Suppressor macrophage treated with lipopolysaccharide for 4 hours (primary cell): ENCODE results near the gene SERINC2.
"Not testable (repeated sequence)": the region's sequence is repeated elsewhere in the genome, so short reads cannot be mapped to it uniquely, and the experiment has no call there.

Source experiments
- DNase-seq: peaks from one replicate; pipeline ENCODE4 v3.0.0-alpha.2; 2020

The SERINC2 gene

DNA sequence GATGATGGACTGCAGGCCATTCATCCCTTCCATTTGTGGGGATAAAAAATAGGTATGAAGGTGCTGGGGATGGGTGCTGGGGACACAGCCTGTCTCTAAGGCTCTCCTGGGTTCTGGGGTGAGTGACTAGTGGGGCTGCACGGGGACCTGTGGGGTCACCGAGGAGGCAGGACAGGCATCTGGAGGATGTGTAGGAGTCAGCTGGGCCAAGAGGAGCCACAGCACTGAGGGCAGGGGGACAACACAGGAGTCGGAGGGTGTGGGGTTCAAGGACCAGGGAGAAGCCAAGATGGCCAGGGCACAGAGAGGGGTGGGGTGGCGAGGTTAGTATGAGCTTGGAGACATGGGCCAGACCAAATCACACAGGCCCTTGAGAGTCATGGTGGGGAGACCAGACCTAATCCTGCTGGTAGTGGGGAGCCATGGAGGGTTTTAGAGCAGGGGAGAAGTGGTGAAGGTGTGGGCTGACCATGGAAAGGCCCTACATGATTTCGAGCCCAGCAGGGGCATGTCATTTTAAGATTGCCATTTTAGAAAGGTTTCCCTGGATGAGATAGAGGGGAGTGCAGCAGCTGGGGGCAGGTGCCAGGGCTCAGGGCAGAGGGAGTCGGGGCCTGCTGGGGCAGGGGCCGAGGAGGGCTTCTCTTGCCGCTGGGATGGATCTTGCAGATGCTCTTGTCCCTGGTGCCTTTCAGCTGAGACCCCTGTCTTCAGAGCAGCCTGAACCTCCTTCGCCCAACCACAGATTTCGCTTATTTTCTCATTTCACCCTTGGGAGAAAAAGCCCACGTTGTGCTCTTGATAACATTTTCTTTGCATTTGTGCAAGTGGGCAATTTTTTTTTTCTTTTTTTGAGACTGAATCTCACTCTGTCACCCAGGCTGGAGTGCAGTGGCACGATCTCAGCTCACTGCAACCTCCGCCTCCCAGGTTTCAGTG lies 22.7 kb downstream of the SERINC2 start:
- no peak for DNase-seq

DNA sequence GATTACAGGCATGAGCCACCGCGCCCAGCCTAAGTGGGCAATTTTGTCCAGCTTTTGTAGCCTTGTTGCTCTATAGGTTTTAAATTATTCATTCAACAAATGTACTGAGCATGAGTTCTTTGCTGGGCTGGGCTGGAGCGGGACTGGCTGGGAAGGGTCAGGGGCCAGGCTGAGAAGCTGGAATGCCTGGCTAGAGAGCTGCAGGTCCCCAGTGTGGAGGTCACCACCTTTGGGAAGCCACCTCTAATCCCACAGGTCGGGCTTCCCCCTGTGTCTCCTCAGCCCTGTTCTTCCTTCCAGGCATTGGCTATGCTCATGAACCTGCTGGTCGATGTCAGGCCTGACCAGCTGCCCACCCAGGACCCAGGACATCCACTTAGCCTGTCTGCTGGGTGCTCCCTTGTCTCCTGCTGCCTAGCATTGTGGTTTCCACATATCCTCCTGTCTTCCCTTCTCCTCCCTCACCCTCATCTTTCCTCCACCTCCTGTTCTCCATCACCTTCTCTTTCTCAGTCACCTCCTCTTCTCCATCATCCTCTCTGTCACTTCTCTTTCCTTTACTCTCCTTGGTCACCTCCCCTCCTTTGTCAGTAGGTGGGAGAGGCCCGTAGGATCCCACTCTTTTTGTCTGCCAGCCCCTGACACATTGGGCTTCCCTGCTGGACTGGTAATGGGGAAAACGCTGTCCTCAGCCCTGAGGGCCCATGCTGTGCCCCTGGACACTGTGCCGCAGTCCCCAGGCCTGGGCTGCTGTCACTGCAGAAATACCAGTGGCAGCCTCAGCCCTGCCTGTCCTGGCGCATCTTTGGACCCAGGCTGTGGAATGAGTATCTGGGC lies 23.8 kb downstream of the SERINC2 start:
- DNase-seq = no peak

DNA sequence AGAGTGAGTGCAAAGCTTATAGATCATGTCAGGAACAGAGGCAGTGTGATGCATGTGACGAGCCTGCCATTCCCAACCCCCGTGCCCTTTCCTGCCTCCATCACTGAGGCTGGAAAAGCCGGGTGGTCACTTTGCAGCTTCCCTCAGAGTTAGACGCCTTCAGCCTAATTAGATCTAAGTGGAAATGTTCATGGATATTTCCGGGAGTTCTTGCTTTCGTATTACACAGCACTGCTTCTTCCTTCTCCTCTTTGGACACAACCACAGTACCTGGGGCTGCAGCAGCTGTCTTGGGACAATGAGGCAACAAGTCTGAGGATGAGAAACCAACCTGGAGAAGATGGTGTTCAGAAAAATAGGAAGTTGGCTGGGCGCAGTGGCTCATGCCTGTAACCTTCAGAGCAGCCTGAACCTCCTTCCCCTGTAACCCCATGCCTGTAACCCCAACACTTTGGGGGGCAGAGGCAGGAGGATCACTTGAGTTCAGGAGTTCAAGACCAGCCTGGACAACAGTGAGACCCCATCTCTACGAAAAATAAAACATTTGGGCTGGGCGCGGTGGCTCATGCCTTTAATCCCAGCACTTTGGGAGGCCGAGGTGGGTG lies 24.5 kb downstream of the SERINC2 start:
- no peak for DNase-seq

DNA sequence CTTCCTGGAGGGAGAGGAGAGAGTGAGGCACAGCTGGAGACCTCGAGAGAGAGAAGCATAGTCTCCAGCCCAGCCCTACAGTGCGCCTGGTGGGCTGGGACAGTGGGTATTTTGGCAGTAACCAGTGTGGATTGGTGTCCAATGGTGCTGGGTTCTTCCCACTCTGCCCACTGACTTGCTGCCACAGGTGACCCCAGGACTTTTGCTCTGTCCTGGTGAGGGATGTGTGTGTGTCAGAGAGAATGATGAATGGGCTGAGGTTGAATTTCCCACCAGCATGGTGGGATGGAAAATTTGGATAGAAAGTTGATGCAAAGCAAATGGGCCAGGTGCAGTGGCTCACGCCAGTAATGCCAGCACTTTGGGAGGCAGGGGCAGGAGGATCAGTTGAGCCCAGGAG lies 26.3 kb downstream of the SERINC2 start:
- no peak for DNase-seq

DNA sequence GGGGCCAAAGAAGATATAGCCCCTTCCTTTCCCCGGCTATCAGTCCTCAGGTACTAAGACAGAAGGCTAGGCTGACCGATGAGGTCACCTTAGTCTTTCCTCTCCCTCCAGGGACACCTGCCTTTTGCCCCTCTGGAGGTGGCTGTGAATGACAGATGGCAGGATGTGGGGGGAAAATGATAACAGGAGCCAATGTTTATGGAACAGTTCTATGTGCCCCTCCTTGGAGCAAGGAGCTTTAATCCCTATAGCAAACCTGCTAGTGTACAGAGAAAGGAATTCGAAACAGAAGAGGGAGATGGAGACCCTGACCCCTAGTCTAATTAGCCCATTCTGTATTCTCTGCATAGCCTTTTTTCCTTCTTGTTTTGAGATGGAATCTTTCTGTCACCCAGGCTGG lies 28.1 kb downstream of the SERINC2 start:
- no peak for DNase-seq

DNA sequence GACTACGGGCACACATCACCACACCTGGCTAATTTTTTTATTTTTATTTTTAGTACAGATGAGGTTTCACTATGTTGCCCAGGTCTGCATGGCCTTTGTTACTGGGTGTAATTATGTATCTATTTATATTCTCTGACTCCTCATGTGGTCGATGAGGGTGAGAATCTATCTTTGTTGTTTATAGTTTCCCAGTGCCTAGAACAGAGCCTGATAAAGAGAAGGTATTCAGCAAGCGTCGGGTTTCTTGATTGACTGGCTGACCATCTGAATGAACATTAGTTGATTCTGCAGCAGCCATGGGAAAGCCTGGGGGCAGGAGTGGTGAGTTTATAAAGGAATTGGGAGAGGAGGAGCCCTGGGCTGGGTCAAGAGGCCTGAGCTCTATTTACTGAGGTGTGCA lies 28.5 kb downstream of the SERINC2 start:
- no peak for DNase-seq

DNA sequence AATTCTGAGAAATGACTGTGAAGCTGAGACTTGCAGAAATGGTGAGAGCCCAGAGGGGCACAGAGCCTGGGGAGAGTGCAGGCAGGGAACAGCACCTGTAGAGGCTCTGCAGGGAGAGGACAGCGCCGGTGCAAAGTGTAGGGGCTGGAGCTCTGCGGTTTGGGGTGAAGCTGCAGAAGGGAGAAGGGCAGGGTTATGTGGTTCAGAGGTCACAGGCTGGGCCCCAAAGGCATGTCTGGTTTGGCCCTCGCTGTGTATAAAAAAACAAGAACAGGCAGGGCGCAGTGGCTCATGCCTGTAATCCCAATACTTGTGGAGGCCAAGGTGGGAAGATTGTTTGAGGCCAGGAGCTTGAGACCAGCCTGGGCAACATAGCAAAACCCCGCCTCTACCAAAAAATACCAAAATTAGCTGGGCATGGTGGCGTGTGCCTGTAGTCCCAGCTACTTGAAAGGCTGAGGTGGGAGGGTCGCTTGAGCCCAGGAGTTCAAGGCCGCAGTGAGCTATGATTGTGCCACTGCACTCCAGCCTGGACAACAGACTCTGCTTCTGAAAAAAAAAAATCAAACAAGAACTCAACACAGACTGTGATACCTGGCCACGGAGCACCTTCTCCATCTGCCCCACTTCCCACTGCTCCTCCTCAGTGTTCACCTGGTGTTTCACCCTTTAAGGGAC lies 29.1 kb downstream of the SERINC2 start:
- no peak for DNase-seq

DNA sequence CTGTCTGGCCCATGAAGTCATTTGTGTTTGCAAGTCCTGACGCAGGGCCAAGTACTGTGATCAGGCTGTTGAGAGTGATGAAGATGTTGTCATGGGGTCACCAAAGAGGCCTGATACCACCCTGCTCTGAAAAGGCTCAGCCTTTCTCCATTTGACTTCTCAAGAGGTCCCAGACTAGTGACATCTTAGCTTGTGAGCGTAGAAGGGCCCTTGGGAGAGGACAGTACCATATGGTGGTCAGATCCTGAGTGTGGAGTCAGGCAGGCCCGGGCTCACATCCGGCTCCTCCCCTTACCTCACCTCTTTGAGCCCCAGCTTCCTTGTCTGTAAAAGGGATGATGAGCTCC lies 29.6 kb downstream of the SERINC2 start:
- DNase-seq = no peak

DNA sequence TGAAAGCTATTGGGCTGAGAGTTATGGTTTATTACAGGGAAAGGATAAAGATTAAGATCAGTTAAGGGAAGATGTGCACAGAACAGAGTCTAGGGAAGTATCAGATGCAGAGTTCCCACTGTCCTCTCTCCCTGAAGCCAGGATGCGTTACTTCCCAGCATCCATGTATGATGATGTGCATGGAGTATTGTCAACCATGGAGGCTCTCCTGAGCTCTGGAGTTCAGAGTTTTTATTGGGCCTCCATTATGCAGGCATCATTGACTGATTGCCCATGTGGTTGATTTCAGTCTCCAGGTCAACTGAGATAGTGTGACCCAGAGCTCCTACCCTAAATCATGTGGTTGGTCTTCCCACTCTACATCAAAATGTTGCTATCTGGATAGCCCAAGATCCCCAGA lies 30.7 kb downstream of the SERINC2 start:
- no peak for DNase-seq

DNA sequence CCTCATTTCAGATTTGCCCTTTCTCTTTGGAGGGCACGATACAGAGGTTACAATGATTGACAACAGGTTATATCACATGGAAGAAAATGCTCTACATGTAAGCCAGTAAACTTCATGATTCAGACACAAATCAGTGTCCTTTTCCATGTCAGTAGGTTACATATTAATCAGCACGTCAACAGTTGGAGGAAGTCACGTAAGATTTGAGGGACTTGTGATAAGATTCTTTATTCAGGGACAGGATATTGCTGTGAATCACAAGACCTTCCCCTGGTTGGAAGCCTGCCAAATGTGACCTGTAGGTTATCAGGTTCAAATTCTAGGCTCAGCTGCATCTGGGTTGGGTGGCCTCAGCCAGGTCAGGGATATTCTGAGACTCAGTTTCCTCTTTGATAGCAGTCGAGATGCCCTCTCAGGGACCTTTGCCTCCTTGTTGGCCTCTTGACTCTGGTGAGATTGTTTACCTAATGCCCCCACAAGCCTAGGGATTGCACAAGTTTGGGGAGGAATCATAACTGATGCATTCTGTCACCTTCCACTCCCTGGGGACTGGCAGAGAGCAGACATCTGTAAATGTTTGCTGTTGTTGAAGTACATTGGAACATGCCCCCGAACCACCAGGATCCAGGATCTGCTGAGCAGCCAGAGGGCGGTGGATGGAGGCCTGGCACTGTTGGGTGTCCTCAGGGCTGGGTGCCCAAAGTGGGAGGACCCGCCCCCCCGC lies 31.9 kb downstream of the SERINC2 start:
- DNase-seq = peak; percentile 25

DNA sequence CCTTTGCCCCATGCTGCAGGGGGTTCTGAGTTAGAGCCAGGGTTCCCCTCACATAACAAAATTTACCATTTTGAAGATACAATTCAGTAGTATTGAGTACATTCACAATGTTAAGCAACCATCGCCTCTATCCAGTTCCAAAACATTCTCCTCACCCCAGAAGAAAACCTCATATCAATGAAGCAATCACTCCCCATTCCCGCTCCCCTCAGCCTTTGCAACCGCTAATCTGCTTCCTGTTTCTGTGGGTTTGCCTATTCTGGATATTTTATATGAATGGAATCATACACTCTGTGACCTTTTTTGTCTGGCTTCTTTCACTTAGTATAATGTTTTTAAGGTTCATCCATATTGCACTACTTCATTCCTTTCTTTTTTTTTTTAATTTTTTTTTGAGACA lies 32.9 kb downstream of the SERINC2 start:
- DNase-seq = peak; percentile 28

DNA sequence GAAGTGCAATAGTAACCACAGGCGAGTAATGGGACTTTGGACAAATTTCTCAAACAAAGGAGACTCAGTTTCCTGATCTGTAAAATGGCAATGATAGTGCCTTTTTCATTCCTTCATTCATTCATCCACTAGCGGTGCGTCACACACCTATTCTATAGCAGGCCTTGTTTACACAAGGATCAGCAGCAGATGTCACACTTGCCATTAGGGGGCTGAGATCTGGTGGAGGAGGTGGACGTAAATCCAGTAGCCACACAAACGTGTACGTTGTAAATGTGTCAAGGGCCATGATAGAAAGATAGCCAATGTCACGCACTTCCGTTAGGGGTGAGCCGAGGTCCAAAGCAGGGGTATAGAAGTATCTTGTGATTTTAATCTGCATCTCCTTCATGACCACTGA lies 34.2 kb downstream of the SERINC2 start:
- DNase-seq = no peak

DNA sequence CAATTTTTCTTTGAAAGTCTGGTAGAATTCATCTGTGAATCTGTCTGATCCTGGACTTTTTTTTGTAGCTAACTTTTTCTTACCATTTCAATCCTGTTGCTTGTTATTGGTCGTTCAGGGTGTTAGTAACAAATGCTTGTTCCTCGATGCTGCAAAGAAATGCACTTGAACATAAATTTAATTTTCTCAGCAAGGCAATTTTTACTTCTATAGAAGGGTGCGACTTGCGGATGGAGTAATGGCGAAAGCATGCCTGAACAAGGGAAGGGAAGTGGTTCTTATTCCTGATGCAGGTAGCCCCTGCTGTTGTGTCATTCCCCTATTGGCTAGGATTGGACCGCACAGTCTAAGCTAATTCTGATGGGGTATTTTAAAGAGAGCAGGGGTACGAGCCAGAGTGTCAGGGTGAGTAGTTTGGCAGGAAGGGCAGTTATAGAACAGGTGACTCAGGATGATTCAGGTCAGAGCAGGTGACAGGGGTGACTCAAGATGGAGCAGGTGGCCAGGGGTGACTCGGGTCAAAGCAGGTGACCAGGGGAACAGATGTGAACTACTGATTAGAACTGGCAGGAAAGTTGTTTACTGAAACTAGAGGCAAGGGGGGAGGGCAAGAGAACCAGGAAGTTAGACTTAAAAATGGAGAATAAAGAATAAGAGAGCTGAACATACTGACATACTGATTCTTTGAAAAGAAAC lies 40.5 kb downstream of the SERINC2 start:
- DNase-seq = no peak

DNA sequence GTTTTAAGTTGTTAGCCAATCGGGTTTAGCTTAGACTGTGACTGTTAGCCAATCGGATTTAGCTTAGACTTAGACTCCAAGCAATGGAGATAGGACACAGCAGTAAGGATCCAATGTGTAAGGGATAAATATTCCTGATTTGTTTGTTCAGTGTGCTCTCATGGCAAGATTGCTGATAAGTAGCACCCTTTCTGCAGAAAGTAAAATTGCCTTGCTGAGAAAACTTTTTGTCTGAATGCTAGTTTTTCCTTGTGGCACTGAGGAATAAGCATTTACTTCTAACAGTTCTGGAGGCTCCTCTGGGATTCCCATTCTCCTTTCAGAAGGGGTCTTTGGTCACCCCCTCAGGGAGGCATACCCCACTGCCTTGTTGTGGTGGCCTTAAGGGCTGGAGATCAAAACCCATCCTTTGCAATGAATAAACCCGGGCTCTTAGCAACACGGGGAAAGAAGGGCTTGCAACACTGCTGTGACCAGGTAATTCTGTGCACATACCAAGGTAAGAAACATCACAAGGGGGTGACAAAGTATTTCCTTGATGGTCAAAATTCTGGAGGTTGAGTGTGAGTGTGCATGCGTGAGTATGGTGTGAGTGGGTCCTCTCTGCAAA lies 45.4 kb downstream of the SERINC2 start:
- no peak for DNase-seq

DNA sequence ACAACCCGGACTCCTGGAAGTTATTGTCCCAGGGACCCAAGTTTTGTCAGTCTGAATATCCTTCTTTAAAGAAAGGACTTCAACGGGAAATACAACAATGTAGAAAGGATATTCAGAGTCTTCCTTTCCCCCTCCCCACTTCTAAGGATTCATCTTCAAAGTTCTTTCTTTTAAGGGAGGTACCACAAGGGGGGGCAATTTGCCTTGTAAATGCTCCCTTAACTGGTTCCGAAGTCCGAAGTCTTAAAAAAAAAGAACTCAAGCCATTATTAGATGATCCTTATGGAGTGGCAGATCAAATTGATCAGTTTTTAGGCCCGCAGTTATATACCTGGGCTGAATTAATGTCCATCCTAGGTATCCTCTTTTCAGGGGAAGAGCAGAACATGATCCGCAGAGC lies 47.0 kb downstream of the SERINC2 start:
- DNase-seq = no peak

DNA sequence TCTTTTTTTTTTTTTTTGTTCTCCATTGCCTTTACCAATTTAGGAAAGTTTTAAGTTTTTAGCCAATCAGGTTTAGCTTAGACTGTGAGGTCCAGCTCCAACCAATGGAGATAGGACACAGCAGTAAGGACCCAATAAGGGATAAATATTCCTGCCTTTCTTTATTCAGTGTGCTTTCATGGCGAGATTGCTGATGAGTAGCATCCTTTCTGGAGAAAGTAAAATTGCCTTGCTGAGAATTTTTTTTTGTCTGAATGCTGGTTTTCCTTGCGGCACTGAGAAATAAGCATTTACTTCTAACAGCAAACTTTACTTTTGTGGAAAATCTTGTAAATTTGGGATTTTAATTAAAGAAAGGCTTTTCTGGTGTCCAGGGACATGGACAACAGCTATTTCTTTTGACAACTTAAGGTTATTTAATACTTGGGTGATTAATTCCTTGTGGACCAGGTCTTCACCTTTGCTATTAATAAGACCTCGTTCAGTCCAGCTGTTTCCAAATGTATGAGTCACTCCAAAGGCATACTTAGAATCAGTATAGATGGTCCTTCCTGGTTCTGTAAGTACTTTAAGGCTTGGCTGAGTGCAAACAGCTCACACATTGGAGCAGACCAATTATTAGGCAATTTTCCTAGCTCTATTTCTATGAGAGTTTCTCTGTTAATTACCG lies 54.1 kb downstream of the SERINC2 start:
- DNase-seq = no peak

DNA sequence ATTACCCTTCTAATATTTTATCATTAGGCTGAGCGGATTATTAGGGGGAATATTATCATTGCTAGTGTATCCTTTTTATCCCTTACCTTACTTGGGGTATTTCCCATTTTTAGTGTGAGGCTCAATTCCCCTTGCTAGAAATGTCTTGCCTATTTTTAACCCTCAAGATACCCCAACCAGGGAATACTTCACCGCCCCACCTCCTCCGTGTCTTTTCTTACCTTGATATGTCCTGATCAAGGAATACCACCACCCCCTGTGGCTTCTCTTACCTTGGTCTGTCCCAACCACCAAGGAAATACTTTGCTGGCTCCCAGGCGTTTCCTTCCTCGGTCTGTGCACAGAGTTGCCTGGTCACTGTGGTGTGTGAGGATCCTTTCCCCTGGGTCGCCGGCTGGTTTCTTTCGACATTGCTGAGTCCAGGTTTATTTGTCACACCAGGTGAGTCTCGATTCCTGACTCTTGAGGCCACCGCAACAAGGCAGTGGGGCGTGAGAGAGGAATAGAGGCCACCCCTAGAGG lies 57.8 kb downstream of the SERINC2 start:
- no peak for DNase-seq

DNA sequence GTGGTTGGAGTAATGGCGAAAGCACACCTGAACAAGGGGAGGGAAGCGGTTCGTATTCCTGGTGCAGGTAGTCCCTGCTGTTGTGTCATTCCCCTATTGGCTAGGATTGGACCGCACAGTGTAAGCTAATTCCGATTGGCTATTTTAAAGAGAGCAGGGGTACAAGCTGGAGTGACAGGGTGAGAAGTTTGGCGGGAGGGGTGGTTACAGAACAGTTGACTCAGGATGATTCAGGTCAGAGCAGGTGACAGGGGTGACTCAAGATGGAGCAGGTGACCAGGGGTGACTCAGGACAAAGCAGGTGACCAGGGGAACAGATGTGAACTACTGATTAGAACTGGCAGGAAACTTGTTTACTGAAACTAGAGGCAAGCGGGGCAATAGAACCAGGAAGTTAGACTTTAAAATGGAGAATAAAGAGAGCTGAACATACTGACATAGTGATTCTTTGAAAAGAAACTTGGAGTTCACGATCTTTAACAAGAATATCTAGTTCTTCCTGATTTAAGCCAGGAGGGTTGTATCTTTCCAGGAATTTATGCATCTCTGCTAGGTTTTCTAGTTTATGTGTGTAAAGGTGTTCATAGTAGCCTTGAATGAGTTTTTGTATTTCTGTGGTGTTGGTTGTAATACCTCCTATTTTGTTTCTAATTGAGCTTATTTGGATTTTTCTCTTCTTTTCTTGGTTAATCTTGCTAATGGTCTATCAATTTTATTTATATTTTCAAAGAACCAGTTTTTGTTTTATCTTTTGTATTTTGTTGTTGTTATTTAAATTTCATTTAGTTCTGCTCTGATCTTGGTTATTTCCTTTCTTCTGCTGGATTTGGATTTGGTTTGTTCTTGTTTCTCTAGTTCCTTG lies 58.7 kb downstream of the SERINC2 start:
- DNase-seq = not testable (repeated sequence)

DNA sequence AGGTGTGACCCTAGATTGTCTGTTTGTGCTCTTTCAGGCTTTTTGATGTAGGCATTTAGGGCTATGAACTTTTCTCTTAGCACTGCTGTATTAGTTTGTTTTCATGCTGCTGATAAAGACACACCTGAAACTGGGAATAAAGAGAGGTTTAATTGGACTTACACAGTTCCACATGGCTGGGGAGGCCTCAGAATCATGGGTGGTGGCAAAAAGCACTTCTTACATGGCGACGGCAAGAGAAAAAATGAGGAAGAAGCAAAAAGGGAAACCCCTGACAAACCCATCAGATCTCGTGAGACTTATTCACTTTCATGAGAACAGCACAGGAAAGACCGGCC lies 59.3 kb downstream of the SERINC2 start:
- not testable (repeated sequence) for DNase-seq

DNA sequence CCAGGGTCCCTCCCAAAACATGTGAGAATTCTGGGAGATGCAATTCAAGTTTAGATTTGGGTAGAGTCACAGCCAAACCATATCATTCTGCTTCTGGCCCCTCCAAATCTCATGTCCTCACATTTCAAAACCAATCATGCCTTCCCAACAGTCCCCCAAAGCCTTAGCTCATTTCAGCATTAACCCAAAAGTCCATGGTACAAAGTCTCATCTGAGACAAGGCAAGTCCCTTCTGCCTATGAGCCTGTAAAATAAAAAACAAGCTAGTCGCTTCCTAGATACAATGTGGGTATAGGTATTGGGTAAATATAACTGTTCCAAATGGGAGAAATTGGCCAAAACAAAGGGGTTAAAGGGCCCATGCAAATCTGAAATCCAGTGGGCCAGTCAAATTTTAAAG lies 59.7 kb downstream of the SERINC2 start:
- DNase-seq = not testable (repeated sequence)
